Type B pancreatic cell (in vitro differentiated cells): ENCODE measurements around the gene AFG3L2. TPM values are rescaled to one million over a fixed set of nuclear protein-coding genes. Genes with fewer than 3 reads are reported as not detected.

ENCODE experiments used
- DNase-seq: peaks from one replicate; pipeline ENCODE4 v3.0.0; 2021; ENCODE audit warnings: mixed read lengths; ENCODE audit not compliant: unreplicated experiment; ENCODE audit errors: extremely low spot score
- H3K27ac Mint-ChIP-seq: 2 replicates; pipeline ENCODE4 v1.8.0; 2021; ENCODE audit warnings: mild to moderate bottlenecking, mixed read lengths
- H3K27me3 Mint-ChIP-seq: 2 replicates; pipeline ENCODE4 v1.8.0; 2021; ENCODE audit warnings: mixed read lengths
- H3K36me3 Mint-ChIP-seq: 2 replicates; pipeline ENCODE4 v1.8.0; 2021; ENCODE audit warnings: mixed read lengths
- H3K4me1 Mint-ChIP-seq: one replicate; pipeline ENCODE4 v1.8.0; 2021; ENCODE audit warnings: mixed read lengths; ENCODE audit not compliant: unreplicated experiment
- H3K4me3 Mint-ChIP-seq: 2 replicates; pipeline ENCODE4 v1.8.0; 2021; ENCODE audit warnings: mild to moderate bottlenecking, mixed read lengths
- H3K9me3 Mint-ChIP-seq: 2 replicates; pipeline ENCODE4 v1.8.0; 2021; ENCODE audit warnings: mixed read lengths
- CTCF ChIP-seq: fragments of 200-600 bp; sonication (generic); conservative IDR thresholded peaks from 2 replicates; pipeline ENCODE4 v1.5.0; 2021; ENCODE audit warnings: antibody characterized with exemption, mild to moderate bottlenecking
- total RNA-seq: library from RNA; stranded (reverse); gene quantifications from 2 replicates; pipeline ENCODE4 v1.2.1, GENCODE V29; 2021; ENCODE audit warnings: low replicate concordance

The AFG3L2 gene
- total RNA-seq, 1 donor from 2014 or later, result 56.0 TPM

GRCh38 chr18:12329125-12329698 is 47.8 kb downstream of the AFG3L2 start:
- Mint-ChIP-seq H3K36me3 (peaks cover 35% of the 10 kb centered on the region), H3K27ac (no peak overlapping the region), H3K27me3 (no peaks in the 10 kb centered on the region), H3K4me1 (no peaks in the 10 kb centered on the region), H3K9me3 (no peaks in the 10 kb centered on the region), H3K4me3 (no peak overlapping the region)
- DNase-seq, result no peak
- TF ChIP-seq CTCF, result no peak

GRCh38 chr18:12328179-12328823 is 48.7 kb downstream of the AFG3L2 start:
- H3K27me3 Mint-ChIP-seq, result no peaks in the 10 kb centered on the region
- no peaks in the 10 kb centered on the region for H3K4me1 Mint-ChIP-seq
- no peak overlapping the region for H3K4me3 Mint-ChIP-seq
- no peaks in the 10 kb centered on the region for H3K9me3 Mint-ChIP-seq
- H3K36me3 Mint-ChIP-seq, result peaks cover 36% of the 10 kb centered on the region
- no peak for DNase-seq
- H3K27ac Mint-ChIP-seq, result no peak overlapping the region
- TF ChIP-seq CTCF, result peak; percentile 18

GRCh38 chr18:12327510-12328178 is 49.4 kb downstream of the AFG3L2 start:
- H3K4me3 Mint-ChIP-seq, result no peak overlapping the region
- H3K9me3 Mint-ChIP-seq, result no peaks in the 10 kb centered on the region
- TF ChIP-seq CTCF, result peak; percentile 91
- DNase-seq, result peak; percentile 80
- no peak overlapping the region for H3K27ac Mint-ChIP-seq
- H3K36me3 Mint-ChIP-seq, result peaks cover 36% of the 10 kb centered on the region
- no peaks in the 10 kb centered on the region for H3K27me3 Mint-ChIP-seq
- H3K4me1 Mint-ChIP-seq, result no peaks in the 10 kb centered on the region

- Mint-ChIP-seq H3K36me3 (peaks cover 36% of the 10 kb centered on the region), H3K27ac (no peak overlapping the region)
- no peak for TF ChIP-seq CTCF
These were observed 50.1 kb downstream of the AFG3L2 start for GRCh38 chr18:12326711-12327460.

GRCh38 chr18:12325726-12326245 is 51.2 kb downstream of the AFG3L2 start:
- H3K36me3 Mint-ChIP-seq, result peaks cover 43% of the 10 kb centered on the region

More at GRCh38 chr18:12326711-12327460, 50.1 kb downstream of the AFG3L2 start:
- H3K4me3 Mint-ChIP-seq, result no peak overlapping the region
- no peaks in the 10 kb centered on the region for H3K27me3 Mint-ChIP-seq
- DNase-seq, result no peak
- no peaks in the 10 kb centered on the region for H3K9me3 Mint-ChIP-seq
- no peaks in the 10 kb centered on the region for H3K4me1 Mint-ChIP-seq

More at GRCh38 chr18:12325726-12326245, 51.2 kb downstream of the AFG3L2 start:
- H3K9me3 Mint-ChIP-seq, result no peaks in the 10 kb centered on the region
- H3K4me1 Mint-ChIP-seq, result peaks cover 6% of the 10 kb centered on the region
- no peaks in the 10 kb centered on the region for H3K27me3 Mint-ChIP-seq
- no peak for DNase-seq
- no peak overlapping the region for H3K4me3 Mint-ChIP-seq
- TF ChIP-seq CTCF, result no peak
- no peak overlapping the region for H3K27ac Mint-ChIP-seq
